GM21381 (cell line): ENCODE measurements around the gene CACNA1D.

Experiments
- ATAC-seq: cut with Tn5 transposase; IDR thresholded peaks from one replicate; pipeline ENCODE4 v1.9.1; 2021; ENCODE audit warnings: mild to moderate bottlenecking, moderate library complexity; ENCODE audit not compliant: unreplicated experiment

Gene CACNA1D

GRCh38 chr3:53817809-53818208 lies 323.4 kb downstream of the CACNA1D start:
- no peak for ATAC-seq

DNA sequence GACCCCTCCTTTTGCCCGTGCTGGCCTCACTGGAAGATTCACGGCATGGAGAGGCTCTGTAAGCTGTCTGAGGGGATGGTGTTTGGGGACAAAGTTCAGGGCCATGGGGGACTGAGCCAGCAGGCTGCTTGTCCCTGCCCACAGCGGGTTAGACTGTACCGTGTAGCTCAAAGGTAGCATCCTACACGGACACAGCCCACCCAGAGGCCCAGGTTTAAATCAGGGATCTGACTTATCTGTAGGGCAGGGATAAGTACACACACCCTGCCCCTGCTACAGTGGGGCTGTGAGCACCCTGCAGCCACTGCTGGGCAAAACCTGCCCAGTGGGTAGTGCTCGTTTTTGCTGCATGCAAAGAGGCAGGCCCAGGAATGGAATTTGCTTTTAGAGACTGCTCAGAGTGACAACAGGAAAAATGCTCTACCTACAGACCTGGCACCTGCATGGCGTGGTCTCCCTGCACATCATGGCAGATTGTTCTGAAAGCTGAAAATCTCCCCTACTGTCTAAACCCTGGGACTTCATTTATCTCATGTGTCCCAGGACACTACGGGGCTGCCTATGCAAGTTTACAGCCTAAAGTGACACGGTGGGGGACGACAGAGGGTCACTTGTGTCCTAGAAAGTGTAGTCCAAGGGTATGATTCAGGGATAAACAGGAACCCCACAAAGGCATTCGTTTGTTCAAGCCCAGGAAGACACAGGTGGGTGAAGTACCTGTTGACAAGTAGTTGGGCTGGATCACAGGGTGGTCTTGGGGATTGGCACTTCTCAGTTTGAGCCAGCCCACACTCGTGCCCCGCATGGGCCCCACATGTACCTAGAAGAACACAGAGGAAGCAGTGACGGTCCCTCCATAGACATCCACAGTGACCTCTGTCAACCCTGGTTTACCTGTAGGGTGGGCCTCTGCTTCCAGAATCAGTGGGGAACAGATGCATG lies 324.1 kb downstream of the CACNA1D start:
- no peak for ATAC-seq

- ATAC-seq, result no peak
These were observed 324.9 kb downstream of the CACNA1D start for GRCh38 chr3:53819163-53819868.

GRCh38 chr3:53820084-53820483 lies 325.7 kb downstream of the CACNA1D start:
- no peak for ATAC-seq

- no peak for ATAC-seq
These were observed 326.6 kb downstream of the CACNA1D start for GRCh38 chr3:53820756-53821580.

GRCh38 chr3:53821631-53822121 lies 327.3 kb downstream of the CACNA1D start:
- ATAC-seq, result no peak

DNA sequence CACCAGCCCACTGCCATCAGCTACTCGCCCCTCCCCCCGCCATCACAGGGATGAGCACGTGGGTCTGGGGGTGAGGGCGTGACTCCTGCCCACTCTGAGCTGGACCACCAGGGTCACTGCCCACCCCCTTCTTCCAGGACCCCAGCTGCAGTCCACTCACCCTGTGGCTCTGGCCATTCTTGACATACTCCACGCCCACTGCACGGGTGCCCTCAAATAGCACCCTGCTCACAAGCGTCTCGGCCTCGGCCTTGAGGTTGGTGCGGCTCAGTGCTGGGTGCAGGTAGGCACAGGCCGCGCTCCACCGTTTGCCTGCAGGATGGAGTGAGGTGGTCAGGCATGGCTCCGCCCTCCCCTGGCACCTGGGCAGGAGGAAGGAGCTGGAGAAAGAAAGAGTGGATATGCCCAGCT lies 327.9 kb downstream of the CACNA1D start:
- ATAC-seq, result no peak

- ATAC-seq, result no peak
These were observed 328.9 kb downstream of the CACNA1D start for GRCh38 chr3:53823026-53823955.

- no peak for ATAC-seq
These were observed 329.7 kb downstream of the CACNA1D start for GRCh38 chr3:53823956-53824657.

DNA sequence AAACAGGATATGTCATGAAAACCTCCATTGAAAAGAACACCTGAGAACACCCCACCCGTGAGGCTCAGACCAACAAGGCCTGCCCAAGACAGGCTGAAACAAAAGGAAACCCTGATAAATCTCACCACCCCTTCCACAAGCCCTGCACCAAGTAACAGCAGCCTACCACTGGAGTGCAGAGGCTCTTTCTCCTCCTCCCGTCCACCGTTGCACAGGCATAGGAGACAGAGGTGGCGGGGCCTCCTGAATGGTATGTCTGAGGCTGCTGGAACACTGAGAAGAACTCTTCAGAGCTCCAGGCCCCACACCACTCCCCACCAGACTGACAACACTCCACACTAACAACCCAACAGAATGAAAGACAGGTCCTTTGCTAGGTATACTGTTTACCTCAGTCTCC lies 330.4 kb downstream of the CACNA1D start:
- ATAC-seq, result no peak

DNA sequence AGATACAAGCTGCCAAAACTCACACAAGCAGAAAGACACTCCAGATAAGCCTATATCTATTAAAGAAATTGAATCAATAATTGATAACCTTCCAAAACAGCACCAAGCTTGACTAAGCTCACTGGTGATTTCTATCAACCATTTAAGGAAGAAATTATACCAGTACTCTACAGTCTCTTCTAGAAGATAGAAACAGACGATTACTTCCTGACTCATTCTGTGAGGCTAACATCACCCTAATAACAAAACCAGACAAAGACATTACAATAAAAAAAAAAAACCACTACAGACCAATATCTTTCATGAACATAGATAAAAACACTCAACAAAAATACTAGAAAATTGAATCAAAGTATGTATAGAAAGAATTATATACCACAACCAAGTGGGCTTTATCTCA lies 331.6 kb downstream of the CACNA1D start:
- no peak for ATAC-seq

- ATAC-seq, result no peak
These were observed 334.2 kb downstream of the CACNA1D start for GRCh38 chr3:53828581-53828980.

DNA sequence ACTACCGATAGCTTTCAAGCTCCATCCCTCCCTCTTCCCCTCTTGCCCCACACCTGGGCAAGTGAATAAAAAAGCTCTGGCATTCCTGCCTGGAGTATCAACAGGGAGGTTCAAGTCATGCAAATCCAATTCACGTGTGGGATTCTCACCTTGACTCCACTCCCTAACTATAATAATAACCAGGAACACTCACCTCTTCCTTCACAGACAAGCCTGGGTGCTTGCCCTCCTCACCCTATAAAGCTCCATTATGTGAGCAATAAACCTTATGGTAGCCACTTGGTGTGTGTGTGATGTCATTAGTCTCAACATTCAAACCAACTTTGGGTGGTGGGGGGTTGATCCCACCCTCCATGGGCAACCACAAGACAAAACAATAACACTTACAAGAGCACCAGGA lies 335.2 kb downstream of the CACNA1D start:
- no peak for ATAC-seq

- ATAC-seq, result no peak
These were observed 336.5 kb downstream of the CACNA1D start for GRCh38 chr3:53830944-53831343.

DNA sequence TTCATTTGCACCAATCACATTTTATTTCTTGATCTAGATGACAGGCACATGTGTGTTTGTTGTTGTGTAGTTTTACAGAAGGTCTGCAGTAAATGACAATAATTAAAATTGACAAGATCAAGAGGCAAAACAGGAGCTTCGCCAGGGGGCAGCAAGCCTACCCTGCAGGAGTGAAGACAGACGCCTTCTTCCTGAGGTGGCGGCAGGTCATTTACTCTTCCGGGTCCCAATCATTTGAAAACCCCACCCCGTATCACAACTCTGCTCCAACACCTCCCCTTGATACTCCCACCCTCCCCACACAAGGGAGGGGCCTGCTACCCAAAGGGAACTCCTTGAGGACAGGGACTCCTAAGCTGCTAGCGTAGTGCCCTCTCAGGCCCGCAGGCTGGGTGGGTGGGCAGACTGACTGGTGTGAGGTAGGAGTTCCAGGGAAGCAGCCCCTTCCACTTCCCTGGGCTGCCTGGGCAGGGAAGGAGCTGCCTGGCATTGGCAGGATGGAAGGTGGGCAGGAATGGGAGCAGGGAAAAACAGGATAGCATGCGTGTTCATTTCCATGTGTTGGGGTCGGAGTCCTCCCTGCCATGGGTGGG lies 338.7 kb downstream of the CACNA1D start:
- ATAC-seq, result no peak

- no peak for ATAC-seq
These were observed 339.3 kb downstream of the CACNA1D start for GRCh38 chr3:53833700-53834099.

GRCh38 chr3:53834429-53835095 lies 340.2 kb downstream of the CACNA1D start:
- ATAC-seq, result no peak

DNA sequence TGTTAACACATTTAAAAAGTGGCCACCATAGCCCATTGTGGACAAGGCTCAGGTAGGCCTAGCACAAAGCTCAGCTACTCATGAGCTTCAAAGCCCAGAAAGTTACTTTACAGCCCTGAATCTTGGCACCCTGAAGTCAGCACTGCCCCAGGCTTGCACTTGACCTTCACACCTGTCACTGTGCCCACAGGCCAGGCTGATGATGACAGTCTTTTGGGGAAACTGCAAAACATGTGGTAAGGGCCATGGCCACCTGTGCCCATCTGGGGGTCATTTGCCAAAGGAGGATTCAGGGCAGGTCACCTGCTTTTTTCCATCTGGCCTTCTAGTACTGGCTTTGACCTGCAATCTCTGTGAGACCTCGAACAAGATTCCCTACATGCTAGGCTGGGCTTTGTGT lies 340.8 kb downstream of the CACNA1D start:
- no peak for ATAC-seq
